ENCODE measurements around the gene MAPK11.
A peak's percentile ranks its signal among the peaks of the same experiment; 100 is the strongest.
"Not testable (repeated sequence)": the region's sequence is repeated elsewhere in the genome, so short reads cannot be mapped to it uniquely, and the experiment has no call there.

Gene MAPK11

GRCh38 chr22:50275181-50276055 lies 5.2 kb upstream of the MAPK11 start:
- DNase-seq, result no peak

GRCh38 chr22:50274771-50275170 lies 4.6 kb upstream of the MAPK11 start:
- no peak for DNase-seq

DNA sequence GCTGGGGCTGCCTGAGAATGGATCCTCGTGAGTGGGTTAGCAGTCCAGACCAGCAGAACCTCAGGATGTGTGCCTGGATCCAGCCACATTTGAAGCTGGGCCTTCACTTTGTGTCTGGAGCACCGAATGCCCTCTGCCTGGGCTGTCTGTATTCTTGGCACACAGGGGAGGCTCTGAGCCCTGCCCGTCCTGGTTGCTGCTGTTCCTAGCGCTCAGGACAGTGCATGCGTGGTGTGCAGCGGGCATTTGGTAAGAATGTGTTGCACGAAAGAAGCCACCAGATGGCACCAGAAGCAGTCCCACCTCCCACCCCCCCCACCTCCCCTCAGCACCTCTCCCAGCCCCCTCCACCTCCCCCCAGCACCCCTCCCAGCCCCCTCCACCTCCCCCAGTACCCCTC lies 4.1 kb upstream of the MAPK11 start:
- DNase-seq, result peak; percentile 13

DNA sequence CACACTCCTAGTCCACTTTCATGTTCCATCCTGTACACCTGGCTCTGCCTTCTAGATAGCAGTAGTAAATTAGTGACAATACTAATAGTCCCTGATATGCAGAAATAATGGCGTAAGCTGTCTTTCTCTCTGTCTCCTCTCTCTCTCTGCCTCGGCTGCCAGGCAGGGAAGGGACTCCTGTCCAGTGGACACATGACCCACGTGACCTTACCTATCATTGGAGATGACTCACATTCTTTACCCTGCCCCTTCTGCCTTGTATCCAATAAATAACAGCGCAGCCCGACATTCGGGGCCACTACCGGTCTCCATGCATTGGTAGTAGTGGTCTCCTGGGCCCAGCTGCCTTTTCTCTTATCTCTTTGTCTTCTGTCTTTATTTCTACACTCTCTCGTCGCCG lies 3.6 kb upstream of the MAPK11 start:
- DNase-seq, result not testable (repeated sequence)

DNA sequence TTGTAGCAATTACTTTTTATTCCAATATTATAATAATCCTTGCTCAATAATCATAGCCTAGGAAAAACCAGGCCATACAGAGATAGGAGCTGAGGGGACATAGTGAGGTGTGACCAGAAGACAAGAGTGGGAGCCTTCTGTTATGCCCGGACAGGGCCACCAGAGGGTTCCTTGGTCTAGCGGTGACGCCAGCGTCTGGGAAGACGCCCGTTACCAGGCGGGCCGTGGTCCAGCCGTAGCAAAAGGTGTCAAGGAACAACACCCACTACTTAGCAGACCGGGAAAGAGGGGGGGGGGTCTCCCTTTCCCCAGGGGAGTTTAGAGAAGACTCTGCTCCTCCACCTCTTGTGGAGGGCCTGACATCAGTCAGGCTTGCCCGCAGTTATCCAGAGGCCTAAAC lies 3.2 kb upstream of the MAPK11 start:
- not testable (repeated sequence) for DNase-seq

- DNase-seq, result no peak
Measured at GRCh38 chr22:50272044-50272802, 2.0 kb upstream of the MAPK11 start.

- DNase-seq, result peak; percentile 56
Measured at GRCh38 chr22:50271519-50271970, 1.4 kb upstream of the MAPK11 start.

DNA sequence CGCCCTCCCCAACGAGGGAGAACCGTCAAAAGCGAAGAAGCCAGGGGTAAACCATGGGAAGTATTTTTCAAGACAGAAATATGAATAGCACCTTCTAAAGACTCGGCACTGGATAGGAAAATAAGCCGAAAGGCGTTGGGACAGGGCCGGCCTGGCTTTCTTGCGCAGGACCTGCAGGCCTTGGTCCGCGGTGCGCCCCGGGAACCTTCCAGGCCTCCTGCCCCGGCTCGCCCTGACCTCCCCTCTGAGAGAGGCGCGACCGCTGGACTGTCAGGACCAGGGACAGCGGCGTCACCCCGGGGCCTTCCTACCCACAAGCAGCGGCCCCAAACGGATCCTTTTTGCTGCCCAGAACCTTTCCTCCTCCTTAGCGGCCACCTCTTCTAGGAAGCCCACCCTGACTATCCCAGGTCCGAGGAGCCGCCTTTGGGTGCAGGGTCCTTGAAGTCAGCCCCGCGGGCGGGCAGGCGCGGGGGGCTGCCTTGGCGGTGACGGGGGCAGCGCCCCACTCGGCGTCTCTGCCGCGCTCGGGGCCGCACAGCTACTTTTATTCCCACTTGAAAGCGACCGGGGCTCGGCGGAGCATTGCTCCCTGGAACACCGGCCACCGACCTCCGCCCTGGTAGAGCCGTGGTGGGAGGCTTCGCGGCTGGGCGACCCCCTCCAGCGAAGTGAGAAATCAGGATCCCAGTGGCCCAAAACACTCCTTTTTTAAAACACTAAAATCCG lies 650 bp upstream of the MAPK11 start:
- no peak for DNase-seq

GRCh38 chr22:50269573-50269969 lies 609 bp downstream of the MAPK11 start:
- DNase-seq, result no peak

DNA sequence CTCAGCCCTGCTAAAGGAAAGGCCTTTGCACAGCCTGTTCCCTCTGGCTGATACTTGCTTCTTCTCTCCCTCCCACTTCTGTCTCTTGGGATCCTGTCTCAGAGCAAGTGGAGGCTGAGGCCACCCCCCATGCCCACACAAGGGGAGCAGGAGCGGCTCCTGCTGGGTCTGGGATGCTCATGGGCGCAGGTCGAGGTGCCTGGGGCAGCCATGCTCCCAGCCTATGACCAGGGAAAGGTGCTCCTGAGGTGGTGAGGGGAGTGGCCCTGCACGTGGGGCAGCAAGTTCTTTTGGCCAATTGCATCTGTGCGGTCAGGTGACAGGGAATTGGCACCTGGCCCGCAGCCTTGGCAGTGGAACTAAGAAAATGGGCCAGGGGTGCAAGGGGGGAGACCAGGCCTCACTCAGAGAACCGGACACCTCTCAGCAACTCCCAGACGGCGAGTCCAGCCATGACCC lies 1.5 kb downstream of the MAPK11 start:
- DNase-seq, result peak; percentile 64

GRCh38 chr22:50267591-50268390 lies 2.4 kb downstream of the MAPK11 start:
- no peak for DNase-seq

- no peak for DNase-seq
Measured at GRCh38 chr22:50266994-50267393, 3.2 kb downstream of the MAPK11 start.

DNA sequence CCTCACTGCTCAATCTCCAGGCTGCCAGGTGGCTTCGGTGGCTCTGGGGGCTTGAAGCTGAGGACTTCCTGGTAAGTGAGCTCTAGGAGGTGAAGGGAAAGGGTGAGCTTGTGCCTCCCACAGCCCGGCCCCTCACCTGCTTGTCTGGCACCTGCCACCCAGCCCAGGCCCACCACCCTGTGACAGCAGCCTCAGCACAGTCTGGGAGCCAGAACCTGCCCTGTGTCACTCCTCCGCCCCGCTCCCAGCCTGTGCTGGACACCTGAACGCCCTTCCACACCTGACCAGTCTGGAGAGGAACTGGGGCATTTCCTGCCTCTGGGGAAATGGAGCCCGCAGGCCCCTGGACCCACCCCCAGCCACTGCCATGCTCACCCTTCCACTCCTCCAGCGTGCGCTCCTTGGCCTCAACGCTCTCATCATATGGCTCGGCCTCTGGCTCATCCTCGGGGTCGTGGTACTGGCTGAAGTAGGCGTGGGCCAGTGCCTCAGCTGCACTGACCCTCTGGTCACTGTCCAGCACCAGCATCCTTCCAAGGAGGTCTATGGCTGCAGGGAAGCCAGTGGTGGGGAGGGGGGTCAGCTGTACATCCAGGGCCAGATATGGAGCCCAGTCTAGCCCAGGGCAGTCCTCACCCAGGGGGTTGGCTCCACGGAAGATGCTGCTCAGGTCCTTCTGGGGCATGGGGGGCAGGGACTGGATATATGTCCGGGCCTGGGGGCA lies 5.1 kb downstream of the MAPK11 start:
- DNase-seq, result no peak

GRCh38 chr22:50264104-50264745 lies 6.0 kb downstream of the MAPK11 start:
- DNase-seq, result no peak

- no peak for DNase-seq
Measured at GRCh38 chr22:50262973-50263617, 7.1 kb downstream of the MAPK11 start.

GRCh38 chr22:50262460-50262911 lies 7.7 kb downstream of the MAPK11 start:
- no peak for DNase-seq

DNA sequence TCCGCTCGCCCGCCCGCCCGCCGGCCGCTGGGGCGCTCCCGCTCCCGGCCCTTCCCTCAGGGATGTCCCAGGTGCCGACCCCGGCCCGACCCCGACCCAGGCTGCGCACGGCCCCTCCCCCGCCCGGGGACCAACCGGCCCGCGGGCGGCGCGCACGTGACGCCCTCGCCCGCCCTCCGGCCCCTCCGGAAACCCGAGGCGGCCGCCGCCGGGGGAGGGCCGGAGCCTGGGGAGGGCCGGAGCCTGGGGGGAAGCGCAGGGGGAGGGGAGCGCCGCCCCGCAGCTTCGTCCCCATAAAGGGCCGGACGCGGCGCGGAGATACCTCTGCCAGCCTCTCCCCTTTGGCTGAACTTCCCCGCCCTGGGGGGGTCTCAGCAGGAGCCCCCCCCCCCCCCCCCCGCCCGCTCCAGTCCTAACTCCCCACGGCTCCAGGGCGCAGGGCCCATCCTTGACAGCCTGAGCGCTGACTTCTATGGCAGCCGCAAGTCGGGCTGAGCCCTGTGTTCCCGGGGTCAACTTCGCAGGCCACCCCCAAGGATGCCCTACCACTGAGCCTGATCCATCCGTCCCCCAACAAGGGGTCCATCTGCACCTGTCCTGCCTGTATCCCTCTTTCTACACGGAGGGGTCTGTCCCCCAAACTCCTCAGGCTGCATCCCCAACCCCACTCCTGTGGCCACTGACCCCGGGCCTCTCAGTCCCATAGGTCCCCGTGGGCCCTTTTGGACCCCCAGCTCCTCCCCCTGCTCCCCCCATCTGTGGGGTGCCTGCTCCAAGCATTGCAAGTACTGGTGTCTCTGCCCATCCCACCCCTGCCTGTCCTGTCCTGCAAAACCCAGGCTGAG lies 8.3 kb downstream of the MAPK11 start, which contains the start of gene MAPK12:
Gene MAPK12, minus strand, starts transcription at position 69 of the 845 bp plus-strand sequence. CDS start 174 bp downstream, outside the sequence.
- no peak for DNase-seq

DNA sequence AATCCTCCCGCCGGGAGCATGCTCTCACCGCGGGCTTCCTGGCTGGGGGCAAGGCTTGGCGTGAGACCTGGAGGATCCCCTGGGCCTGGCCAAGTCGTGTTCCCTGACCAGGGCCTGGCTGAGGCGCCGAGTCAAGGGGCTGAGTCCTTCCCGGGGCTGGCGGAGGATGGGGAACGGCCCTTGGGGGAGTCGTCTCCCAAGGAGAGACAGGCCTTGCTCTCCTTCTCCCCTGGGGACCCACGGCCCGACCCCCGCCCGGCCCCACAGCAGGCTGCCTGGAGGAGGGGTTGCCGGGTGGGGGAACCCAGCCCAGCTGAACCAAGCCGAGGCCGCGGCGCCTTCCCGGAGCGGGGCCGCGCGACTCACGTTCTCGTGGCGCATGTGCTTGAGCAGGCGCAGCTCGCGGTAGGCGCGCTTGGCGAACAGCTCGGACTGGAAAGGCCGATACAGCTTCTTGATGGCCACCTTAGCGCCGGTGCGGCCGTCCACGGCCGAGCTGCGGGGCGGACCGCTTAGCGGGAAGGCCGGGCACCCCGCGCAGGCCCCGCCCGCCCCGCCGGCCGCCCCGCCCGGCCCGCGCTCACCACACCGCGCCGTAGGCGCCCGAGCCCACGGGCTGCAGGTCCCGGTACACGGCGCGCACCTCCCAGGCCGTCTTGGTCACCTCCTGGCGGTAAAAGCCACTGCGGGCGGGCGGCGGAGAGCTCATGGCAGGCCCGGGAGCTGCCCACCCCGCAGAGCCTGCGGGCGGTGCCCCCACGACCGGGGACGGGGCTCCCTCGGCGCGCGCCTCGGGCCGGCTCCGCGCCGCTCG lies 9.2 kb downstream of the MAPK11 start:
- peak; percentile 21 for DNase-seq

GRCh38 chr22:50260434-50260800 lies 9.8 kb downstream of the MAPK11 start:
- no peak for DNase-seq

Data from NCI-H1105 (cell line).